ENCODE measurements around the gene SNRPA. TPM values are rescaled to one million over a fixed set of nuclear protein-coding genes. Genes with fewer than 3 reads are reported as not detected.
A peak's percentile ranks its signal among the peaks of the same experiment; 100 is the strongest.

Gene SNRPA
- total RNA-seq, 1 donor from 2014 or later: 23.6 TPM

DNA sequence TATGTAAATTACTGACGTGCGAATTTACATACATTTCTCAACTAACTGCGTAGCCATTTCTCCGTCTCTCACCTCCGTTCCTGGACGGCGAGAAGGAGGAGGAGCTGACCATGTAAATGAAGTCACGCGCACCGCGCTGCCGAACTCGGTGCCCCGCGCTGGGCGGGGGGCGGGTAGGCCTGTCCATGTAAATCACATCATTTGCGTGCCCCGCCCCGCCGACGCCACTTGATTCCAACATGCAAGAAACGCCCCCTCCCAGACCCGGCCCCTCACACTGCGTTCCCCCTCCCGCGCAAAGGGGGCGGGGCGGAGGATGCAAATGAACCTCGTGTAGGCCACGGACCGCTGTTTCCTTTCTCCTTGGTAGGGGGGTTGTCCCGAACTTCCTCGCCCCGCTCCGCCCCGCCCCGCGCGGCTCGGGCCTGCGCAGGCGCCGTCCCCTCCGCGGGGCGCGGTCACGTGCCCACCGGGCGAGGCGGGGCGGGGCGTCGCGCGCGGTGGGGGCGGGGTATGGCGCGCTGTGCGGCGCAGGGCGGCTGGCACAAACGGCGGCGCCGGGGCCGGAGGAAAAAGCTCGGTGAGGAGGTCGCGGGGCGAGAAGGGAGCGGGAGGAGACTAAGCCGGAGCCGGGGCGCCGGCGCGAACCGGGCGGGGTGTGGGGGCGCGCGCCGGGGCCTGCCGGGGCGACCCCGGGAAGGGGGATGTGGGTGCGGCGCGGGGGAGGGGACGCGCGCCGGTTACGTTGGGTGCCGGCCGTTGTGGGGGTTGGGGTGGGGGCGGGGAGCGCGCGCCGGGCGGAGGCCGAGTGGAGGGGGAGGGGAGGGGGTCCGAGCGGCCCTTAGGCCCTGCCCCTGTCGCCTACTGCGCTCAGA, 47.9 kb downstream of the SNRPA start, which contains the start of gene EGLN2:
EGLN2 (plus strand) TSS at position 509 of the 875 bp plus-strand sequence. CDS start 1,382 bp downstream, outside the sequence.
- DNase-seq (ENCODE audit: low spot score in 2 of 2) (peak; percentile 96 to 97), FAIRE-seq (no peak)

DNA sequence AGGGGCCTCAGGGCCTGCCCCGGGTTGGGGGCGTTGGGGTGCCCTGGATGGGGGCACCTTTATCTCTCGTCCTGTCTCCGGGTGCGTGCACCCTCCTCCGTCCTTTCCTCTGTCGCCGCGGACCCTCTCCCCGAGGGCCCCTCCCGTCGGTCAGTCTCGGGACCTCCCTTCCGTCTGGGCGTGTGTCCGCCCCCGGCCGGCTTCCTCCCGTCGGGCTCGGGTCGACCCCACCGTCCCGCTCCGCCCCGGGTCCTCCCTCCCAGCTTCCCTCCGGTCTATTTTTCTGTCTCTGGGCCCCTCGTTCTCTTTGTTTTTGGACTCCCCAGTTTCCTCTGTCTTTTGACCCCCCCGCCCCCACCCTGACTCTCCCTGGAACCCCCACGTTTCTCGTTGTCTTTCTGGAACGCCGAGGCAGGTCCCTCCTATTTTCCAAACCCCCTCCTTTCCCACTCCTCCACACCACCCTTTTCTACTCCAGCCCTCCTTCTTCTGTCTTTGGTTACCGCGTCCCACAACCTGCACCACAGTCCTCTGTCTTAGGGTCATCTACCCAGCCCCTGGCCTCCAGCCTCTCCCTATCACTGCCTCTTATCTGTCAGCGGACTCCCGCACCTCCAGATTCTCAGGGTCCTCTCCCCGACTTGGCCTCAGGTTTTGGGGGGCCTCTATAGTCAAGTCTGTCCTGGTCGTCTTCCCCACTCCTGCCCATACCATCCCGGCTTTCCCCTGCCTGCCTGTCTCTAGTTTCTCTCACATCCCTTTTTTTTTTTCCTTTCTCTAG, 48.7 kb downstream of the SNRPA start:
- DNase-seq (ENCODE audit: low spot score in 2 of 2): peak in 1 of 2 donors; percentile 46
- no peak for FAIRE-seq

- FAIRE-seq: no peak
These were observed 49.5 kb downstream of the SNRPA start for GRCh38 chr19:40800339-40800996.

DNA sequence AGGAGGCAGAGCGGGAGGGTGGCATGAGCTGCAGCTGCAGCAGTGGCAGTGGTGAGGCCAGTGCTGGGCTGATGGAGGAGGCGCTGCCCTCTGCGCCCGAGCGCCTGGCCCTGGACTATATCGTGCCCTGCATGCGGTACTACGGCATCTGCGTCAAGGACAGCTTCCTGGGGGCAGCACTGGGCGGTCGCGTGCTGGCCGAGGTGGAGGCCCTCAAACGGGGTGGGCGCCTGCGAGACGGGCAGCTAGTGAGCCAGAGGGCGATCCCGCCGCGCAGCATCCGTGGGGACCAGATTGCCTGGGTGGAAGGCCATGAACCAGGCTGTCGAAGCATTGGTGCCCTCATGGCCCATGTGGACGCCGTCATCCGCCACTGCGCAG, 50.0 kb downstream of the SNRPA start:
- DNase-seq (ENCODE audit: low spot score in 2 of 2) (no peak), FAIRE-seq (no peak)

More at GRCh38 chr19:40800339-40800996, 49.5 kb downstream of the SNRPA start:
- no peak for DNase-seq (ENCODE audit: low spot score in 2 of 2)

- no peak for FAIRE-seq
- no peak for DNase-seq (ENCODE audit: low spot score in 2 of 2)
These were observed 50.7 kb downstream of the SNRPA start for GRCh38 chr19:40801426-40802299.

DNA sequence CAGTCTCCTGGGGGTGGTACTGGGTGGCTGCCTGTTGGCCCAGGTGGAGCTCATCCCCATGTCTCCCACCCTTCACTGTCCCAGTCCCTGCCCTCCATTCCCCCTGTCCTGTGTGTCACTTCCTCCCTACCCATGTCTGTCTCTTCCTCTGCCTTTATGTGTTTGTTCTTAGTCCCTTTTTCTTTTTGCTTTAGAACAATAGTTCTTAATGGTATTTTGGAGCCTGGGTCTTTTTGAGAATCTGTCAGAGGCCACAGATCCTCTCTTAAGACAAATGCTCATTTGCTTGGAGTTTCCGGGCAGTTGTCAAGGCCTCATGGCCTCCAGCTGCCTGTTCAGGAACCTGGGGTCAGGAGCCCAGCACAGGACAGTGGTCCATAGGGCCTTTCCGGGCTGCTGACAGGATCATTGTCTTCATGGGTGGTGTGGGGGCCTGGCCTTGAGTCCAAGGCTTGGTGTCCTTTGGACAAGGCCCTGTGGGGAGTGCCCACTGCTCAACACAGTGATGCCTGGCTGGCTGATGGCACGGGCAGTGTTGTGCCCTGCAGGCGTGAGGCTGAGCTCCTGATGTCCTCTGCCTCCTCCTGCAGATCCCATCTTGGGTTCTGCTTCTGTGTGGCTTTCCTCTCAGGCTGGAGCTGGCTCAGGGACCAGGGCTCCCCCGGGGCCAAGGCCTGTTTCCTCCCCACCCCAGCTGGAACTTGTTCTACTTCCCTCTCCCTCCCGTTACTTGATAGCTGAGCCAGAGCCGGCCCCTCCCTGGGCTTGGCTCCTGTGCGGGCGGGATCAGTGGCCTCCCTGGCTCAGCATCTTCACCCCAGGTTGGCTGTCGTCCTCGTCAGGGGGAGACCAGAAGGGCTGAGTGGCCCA, 51.5 kb downstream of the SNRPA start:
- FAIRE-seq (no peak), DNase-seq (ENCODE audit: low spot score in 2 of 2) (no peak)

DNA sequence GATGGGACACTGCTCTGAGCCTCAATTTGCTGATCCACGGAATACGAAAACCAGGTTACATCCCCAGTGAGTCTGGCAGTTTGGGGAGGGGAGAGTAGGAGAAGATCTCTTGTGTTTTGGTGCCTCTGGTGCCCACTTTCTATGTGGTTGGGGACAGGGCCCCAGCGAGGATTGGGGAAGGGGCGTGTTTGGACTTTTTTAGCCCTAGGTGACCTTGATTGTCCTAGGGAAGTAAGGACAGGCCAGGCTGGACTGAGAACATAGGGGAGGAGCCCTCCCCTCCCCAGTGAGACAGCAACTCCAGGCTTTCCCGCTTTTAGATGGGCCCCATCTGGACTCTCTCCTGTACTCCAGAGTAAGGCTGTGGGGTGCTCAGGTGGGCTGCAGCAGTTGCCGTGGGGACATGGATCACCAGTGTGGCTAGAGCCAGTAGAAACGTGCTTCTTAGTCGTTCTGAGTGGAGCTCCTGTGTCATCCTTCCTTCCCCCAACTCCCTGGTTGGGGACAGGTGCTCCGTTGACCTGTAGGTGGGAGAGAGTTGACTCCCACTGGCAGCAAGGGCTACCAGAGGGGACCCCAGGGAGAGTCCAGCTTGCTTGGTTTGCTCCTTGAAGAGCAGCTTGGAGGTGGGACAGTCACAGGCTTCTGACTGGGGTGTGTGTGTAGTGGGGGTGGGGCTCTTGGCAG, 52.3 kb downstream of the SNRPA start:
- no peak for DNase-seq (ENCODE audit: low spot score in 2 of 2)
- FAIRE-seq: no peak

DNA sequence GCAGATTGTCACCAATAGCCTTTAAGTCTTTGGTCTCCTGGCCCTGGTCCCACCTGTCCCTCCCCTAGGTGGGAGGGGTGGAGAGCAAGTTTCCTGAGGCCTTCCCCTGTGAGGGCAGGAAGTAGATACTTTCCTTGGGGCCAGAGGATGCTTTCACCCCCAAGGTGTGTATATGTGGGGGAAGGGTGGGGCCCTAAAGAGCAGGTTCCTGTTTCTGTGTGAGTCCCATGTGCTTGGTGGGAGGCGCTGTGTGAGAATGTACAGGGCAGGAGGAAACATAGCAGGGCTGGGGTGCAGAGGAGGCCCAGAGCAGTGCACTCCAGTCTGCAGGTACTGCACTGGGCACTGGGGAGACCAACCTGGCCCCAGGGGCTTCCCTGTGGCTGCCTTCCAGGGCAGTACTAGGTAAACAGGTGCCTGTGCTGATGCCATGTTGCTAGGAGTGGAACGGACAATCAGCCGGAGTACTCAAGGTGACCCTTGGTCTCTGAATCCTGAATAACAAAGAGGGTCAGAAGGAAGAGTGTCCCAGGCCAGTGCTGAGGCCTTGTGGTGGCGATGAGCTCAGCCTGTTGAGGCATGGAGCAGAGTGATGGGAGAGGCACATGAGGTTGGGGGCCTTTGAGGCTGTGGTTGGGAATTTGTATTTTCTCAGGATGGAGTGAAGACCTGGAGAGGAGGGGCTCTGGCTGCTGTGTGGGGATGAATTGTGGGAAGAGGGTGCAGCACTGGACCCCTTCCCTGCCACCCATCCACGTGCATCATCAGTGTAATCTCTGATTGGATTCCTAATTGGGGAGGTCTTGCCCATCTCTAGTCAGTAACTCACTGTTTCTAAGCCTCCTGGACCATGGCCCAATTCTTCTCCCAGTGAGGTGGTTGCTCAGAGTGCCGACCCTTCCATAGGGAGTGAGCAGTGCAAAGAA, 53.1 kb downstream of the SNRPA start:
- FAIRE-seq (no peak), DNase-seq (ENCODE audit: low spot score in 2 of 2) (no peak)

- DNase-seq (ENCODE audit: low spot score in 2 of 2) (no peak), FAIRE-seq (no peak)
These were observed 53.8 kb downstream of the SNRPA start for GRCh38 chr19:40804783-40805242.

GRCh38 chr19:40805258-40805868, 54.4 kb downstream of the SNRPA start:
- no peak for FAIRE-seq

DNA sequence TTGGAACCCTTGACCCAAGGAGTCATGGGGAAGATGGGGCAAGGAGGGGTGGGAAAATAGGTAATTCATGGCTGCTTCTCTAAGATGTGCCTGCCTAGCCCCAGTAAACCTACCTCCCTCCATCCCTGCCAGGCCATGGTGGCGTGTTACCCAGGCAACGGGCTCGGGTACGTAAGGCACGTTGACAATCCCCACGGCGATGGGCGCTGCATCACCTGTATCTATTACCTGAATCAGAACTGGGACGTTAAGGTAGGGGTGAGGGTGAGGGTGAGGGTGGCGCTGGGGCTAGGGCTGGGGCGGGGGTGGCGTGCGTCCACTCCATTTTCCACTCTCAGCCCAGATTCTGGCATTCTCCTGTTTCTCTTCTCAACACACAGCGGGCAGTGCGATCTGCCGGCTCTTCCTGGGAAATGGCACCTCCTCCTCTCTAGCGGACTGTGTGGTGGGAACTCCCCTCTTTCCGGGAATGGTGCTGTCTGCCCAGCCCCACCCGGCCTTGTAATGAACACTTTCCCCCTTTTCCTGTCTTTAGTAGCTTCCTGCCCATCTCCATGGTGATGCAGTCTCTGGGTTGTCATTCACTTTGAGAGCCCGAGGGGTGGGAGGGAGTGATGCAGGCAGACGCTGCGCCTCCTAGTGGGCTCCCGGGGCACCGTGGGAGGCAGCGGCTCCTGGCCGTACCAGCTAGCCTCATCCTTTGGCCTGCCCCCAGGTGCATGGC, 55.6 kb downstream of the SNRPA start:
- DNase-seq (ENCODE audit: low spot score in 2 of 2) (peak; percentile 87 to 98), FAIRE-seq (no peak)

More at GRCh38 chr19:40805258-40805868, 54.4 kb downstream of the SNRPA start:
- DNase-seq (ENCODE audit: low spot score in 2 of 2): no peak

DNA sequence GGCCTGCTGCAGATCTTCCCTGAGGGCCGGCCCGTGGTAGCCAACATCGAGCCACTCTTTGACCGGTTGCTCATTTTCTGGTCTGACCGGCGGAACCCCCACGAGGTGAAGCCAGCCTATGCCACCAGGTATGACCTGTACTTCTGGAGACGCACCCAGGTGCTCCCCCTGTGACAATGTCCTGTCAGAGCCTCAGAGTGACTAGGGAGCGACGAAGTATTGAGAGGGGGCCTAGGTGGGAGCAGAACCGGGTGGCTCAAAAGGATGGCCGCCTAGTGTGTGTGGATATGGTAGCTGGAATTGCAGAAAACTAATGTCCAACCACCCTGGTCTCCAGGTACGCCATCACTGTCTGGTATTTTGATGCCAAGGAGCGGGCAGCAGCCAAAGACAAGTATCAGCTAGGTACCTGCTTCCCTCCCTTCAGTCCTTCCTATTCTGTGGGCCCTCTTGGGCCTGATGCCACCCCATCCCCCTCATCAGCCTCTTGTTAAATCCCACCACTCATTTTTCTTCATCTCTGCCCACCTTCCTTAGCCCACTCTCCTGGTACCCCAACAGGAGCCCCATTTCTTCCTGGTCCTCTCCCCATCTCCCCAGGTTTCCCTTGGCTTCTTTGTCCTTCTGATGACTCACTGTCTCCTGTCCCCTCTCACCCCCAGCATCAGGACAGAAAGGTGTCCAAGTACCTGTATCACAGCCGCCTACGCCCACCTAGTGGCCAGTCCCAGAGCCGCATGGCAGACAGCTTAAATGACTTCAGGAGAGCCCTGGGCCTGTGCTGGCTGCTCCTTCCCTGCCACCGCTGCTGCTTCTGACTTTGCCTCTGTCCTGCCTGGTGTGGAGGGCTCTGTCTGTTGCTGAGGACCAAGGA, 56.4 kb downstream of the SNRPA start:
- FAIRE-seq (no peak), DNase-seq (ENCODE audit: low spot score in 2 of 2) (no peak)

DNA sequence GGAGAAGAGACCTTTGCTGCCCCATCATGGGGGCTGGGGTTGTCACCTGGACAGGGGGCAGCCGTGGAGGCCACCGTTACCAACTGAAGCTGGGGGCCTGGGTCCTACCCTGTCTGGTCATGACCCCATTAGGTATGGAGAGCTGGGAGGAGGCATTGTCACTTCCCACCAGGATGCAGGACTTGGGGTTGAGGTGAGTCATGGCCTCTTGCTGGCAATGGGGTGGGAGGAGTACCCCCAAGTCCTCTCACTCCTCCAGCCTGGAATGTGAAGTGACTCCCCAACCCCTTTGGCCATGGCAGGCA, 57.0 kb downstream of the SNRPA start:
- DNase-seq (ENCODE audit: low spot score in 2 of 2) (no peak), FAIRE-seq (no peak)

DNA sequence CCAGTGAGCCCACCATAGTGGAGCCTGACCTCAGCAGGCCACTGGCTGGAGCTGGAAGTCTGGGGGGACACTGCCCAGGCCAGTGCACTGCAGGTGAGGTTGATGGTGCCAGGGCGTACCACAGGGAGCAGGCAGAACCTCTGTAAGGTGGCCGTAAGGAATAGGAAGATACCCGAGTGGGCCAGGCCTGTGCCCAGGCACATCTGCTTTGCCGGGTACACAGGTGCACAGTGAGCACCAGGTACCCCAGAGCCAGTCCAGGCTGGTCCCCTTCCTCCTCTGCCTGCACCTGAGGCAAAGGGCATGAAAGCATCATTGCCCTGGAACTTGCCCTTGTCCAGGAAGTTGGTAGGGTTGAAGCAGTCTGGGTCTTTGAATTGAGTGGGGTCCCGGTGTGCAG, 57.5 kb downstream of the SNRPA start:
- DNase-seq (ENCODE audit: low spot score in 2 of 2): no peak
- no peak for FAIRE-seq

DNA sequence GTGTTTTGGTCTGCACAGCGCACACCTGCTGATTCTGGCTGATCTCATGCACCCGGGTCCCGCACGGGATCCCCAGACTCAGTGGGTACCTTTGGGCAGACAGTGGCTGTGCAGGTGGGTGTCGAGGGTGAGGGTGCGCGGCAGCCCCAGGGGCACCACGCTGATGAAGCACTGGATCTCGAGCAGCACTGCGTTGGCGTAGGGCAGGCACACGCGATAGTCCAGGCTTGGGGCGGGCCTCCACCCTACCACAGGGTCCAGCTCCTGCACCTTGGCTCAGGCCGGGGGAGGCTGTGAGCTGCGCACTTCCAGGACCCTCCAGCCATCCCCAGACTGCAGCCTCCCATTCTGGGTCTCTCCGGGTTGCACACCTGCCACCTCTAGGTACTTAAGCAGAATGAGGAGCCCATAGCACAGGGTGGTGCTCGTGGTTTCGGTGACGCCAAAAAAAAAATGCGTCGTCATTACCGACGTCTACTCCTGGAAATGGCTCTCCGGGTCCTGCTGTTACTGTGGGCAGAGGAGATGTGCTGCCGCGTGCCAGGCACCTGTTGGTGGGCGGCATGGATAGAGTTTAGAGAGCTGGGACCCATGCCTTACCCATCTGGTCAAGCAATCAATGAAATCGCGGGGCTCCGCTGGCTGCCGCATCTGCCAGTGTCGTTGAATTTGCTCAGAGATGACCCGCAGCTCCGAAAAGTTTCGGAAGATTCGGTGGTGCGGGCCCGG, 58.5 kb downstream of the SNRPA start:
- FAIRE-seq: no peak
- DNase-seq (ENCODE audit: low spot score in 2 of 2): no peak

Measured in frontal cortex (tissue), 4 donors.